GF-D8 (cell line): ENCODE data around the gene APOLD1.
"Not testable (repeated sequence)": the region's sequence is repeated elsewhere in the genome, so short reads cannot be mapped to it uniquely, and the experiment has no call there.

Source experiments
- DNase-seq: peaks from one replicate; lab custom pipeline; 2025; lab: John Stamatoyannopoulos, UW

Gene APOLD1

DNA sequence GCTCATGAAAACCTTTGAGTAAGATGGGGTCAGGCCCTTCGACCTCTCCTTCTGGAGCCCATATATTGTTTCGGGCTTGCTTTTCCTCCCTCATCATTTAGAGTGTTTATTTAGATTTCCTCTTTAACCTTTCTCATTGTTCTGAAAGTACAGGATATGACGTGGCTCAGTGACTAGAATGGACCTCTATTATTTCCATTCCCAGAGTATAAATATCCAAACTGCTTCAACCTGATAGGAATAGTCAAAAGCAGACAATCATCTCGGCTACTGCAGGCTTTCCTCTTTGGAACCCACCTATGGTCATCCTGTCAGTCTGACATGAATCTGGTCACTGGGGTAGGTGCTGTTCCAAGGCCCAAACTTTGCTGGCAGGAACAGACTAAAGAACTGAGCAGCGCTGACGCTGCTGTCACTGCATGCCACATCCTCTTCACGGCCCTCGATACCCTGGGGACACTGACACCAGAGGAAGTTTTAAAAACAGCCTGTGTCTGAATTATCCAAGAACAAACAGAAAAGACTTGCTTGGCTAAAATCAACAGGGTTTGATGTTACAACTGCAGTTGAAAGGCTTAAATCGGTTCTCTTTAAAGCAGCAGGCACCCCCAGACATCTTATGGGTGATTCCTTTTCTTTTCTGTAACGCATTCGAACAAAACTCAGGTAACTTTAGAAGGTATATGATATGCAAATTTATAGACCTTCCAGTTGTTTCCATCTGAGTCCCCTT is 22.7 kb downstream of the APOLD1 start:
- DNase-seq = peak; percentile 2

DNA sequence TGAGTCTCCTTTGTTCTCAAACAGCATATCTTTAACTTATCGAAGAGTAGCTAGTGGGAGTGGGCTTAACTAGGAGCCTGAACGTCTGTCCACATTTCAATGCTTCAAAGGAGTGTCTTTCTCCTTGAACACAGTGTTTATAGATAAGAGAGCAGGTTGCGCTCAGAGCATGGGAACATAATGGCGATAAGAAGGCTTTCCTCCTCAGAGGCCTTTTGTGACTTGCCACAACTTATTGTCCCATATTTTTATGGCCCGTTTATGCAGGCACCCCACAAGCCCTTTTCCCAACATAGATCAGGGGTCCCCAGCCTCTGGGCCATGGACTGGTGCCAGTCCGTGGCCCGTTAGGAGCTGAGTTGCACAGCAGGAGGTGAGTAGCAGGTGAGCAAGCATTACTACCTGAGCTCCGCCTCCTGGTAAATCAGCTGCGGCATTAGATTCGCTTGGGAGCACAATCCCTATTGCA is 25.1 kb downstream of the APOLD1 start:
- DNase-seq = no peak

DNA sequence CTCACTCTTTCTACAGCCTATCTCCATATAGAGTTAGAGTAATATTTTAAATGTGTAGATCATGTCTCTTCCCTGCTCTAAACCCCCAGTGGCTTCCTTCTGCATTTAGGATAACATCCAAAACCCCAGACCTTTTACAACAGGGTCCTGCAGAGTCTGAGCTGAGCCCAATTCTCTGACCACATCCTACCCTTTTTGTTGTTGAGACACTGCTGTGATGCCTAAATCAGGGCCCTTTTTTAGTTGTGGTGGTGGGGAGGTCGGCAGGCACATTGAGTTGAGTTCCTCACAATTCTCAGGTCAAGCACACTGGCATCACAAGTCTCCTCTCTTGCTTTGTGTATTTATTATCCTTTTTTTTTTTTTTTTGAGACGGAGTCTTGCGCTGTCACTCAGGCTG is 25.9 kb downstream of the APOLD1 start:
- no peak for DNase-seq

DNA sequence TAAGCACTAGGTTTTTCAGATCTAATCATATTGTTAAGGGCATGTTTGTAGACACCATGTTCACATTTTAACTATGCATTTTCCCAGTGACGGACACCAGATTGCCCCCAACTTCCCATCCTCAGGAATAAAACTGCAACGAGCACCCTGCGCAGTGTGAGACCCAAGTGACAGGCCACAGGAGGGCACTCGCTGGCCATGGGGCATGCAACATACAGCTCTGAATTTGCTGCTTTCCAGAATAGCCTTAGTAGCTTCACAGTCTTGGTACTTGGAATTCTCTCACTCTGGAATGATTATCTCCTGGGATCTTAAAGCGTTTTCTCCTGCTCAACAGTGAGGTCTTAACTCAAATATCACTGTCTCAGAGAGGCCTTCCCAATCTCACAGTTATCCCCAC is 26.7 kb downstream of the APOLD1 start:
- no peak for DNase-seq

DNA sequence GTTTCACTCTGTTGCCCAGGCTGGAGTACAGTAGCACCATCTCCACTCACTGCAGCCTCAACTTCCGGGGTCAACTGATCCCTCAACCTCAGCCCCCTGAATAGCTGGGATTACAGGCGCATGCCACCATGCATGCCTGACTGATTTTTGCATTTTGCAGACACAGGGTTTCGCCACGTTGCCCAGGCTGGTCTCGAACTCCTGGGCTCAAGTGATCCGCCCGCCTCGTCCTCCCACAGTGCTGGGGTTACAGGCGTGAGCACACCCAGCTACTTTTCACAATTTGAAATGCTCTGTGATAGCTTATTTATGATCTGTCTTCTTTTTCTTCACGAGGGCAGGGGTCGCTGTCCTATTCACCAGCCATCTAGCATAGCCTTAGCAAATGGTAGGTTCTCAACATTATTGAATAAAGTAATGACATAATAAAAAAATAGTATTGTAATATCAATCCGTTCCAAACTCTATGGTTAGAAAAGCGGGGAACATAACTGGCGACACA is 27.2 kb downstream of the APOLD1 start:
- DNase-seq = no peak

DNA sequence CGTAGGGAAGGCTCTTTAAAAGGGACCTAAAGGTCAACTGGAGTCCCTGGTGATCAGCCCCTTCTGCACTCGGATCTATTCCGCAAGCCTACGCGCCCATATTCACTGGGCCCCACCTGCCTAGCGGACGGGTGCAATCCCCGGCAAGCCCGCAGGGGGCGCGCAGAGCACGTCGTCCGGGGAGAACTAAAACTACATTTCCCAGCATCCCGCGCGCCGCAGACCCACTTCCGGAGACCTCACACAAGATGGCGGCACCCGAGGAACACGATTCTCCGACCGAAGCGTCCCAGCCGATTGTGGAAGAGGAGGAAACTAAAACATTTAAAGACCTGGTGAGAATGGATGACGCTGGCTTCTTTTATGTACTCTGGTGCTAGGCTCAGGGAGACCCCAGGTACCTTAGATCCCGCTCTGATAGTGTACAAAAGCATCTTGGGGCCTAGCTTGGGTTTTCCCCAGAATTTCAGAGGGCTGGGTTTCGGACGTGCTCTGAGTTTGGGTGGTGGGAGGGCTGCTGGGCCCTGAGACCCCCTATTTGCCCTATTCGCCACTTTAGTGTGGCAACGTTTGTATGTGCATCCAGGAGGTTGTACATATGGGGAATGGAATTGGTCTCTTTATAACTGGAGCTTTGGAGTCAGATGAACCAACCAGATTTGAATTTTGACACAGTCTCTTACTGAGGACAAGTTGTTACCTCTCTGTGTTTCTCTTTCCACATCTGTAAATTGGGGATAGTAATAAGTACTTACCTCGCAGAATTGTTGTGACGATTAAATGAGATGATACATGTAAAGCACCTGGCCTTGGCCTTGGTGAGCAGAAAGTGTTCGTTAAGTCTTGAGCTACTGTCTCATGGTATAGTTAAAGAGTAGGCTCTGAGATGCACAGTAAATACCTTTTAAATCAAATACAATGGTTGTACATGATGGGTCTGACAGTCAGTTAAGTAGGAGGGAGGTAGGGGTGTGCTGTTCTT is 28.0 kb downstream of the APOLD1 start, which contains the start of gene DDX47:
Gene DDX47, plus strand, starts transcription at position 227 of the 982 bp plus-strand sequence. Its CDS starts 22 bp downstream, at position 249.
- DNase-seq = peak; percentile 46

DNA sequence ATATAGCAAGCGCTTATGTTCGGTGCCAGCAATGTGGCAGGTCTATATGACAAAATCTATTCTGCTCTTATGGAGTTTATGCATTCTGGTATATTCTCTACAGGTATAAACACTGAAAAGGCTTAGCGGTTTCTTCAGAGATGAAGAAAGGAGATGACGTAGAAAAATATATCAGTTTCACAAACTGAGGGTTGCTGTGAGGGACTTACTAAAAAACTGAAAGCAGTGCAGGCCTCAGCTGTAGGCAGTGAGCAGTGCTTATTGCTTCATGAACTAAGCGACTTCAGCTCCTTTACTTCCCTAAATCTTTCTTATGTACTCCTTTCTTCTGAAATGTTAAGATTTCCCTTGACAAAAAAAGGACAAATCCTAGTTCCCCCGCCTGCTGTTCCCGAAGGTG is 32.2 kb downstream of the APOLD1 start:
- no peak for DNase-seq

DNA sequence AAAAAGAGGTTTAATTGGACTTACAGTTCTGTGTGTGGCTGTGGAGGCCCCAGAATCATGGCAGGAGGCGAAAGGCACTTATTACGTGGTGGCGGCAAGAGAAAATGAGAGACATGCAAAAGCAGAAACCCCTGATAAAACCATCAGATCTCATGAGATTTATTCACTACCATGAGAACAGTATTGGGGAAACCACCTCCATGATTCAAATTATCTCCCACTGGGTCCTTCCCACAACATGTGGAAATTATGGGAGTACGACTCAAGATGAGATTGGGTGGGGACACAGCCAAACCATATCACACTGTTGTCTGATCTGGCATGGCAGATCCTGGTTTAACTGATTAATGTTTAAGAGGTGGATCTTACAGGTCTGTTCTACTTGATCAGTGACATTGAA is 33.2 kb downstream of the APOLD1 start:
- DNase-seq = no peak

DNA sequence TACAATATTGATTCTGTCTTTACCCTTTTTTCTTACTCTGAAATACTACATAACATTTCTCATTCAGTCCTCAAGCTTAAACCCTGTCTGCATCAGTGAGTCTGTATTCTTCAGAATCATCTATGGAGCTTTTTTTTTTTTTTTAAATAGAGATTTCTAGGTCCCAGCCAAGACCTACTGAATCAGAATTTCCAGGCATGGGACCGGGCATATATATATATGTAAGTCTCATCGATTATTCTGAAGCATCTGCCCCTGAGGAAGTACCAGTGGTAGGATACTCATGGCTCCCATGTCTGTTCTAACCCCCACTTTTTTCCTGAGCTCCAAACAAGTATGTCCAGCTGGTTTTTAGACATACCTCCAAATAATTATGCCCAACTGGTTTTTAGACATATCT is 33.8 kb downstream of the APOLD1 start:
- DNase-seq = no peak

DNA sequence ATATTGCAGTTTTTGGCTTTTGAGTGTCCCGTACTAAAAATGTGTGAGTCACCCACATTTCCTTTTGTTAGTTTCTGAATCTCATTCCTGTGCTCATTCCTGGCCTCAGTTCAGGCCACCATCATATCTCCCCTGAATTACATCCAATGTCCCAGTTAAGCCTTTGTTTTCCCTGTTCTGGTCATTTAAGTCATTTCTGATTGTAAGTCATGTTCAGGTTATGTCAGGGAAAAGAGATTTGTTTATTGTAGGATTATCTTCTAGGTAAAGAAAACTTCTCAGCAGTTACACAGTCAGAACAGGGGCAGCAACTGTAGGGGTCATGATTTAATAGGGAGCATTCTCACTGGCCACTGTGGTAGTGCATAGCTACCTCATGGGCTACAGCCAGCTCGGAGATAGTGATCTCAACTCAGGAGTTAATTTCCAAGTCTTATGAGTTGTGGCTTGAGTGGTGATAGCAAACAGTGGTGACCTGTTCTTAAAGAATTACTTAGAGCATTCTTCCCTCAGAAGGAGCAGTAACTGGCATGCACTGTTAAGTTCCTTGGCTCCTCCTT is 34.4 kb downstream of the APOLD1 start:
- DNase-seq = no peak

DNA sequence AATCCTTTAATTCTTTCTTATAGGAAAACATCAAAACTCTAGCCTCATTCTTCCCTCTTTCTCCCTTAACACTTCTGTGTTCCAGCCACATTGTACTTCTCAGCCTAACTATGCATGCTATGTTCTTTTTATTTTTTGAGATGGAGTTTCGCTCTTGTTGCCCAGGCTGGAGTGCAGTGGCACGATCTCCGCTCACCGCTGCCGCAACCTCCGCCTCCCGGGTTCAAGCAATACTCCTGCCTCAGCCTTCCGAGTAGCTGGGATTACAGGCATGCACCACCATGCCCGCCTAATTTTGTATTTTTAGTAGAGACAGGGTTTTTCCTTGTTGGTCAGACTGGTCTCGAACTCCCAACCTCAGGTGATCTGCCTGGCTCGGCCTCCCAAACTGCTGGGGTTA is 34.9 kb downstream of the APOLD1 start:
- not testable (repeated sequence) for DNase-seq

DNA sequence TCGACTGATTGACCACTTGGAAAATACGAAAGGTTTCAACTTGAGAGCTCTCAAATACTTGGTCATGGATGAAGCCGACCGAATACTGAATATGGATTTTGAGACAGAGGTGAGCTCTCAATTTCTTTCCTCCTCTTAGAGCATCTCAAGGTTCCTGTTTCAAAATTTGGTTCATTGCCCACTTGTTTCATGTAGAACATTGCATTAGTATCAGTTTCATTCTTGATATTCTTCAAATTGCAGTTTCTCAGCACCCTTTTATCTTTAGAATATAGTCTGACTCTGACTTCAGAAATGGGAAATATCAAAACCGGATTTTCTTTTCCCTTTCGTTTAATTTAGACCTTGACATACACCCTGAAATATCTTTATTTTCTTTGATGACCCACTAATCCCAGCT is 36.5 kb downstream of the APOLD1 start:
- no peak for DNase-seq

DNA sequence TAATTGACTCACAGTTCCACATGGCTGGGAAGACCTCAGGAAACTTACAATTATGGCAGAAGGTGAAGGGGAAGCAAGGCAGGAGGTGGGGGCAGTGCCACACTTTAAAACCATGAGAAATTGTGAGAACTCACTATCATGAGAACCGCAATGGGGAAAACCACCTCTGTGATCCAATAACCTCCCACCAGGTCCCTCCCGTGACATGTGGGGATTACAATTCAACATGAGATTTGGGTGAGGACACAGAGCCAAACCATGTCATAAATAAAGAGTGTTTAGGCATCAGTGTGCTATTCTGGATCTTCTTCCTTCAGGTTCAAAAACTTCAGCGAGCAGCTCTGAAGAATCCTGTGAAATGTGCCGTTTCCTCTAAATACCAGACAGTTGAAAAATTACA is 37.4 kb downstream of the APOLD1 start:
- no peak for DNase-seq

DNA sequence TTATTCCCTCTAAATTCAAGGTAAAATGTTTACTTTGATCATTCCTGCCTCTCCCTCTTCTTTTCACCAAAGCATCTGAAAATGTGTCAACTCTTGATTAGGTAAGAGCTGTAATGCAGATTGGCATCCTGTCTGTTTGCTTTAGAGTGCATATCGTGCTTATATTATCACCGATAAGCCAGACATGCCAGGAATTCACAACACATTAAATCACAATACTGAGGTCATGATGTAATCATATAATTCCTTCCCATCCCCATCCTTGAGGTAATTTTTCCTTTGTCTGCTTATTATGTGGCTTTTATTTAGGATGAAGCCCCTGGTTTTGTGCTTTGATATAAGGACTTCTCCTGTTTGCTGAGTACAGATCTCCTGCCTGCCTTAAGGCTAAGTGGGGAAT is 37.8 kb downstream of the APOLD1 start:
- no peak for DNase-seq

DNA sequence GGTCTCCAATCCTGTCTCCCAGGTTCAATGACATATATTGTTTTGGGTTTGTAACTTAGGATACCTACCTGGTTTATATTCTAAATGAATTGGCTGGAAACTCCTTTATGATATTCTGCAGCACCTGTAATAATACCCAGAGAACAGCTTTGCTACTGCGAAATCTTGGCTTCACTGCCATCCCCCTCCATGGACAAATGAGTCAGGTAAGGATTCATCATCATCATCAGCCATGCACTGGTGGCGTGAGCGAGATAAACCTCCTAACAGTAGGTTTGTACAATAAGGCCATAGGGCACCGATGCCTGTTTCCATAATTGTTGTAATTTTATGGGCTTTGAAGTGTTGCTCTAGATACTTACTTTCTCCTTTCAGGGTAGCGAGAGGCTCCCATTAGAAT is 38.4 kb downstream of the APOLD1 start:
- DNase-seq = no peak

DNA sequence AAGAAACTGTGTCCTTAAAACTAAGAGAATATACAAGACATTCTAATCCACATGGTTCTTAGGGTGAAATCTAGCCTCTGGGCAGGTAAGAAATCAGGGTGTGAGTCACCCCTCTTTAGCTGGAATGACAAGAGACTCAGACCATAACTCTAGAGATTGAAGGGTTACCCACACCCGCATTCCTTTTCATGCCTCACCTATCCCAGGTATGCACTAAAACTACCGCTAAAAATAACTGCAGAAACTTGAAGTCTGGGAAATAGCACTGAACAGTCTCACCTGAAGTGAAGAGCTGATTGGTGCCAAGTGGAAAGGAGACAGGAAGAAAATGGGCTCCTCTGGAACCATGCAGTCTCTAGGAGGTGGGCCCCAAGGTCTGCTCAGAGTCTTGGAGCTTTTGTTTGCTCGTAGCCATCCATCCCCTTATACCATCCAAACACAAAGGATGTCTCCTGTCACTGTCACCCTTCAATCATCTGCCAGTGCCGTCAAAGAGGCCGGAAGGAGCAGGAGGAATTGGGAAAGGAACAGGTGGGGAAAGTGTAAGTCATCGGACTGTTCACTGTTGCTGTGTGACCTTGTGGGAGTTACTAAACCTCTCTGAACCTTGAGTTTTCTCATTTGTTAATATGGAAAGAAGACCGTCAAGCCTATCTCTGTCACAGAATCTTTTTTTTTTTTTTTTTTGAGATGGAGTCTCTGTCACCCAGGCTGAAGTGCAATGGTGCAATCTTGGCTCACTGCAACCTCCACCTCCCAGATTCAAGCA is 50.1 kb downstream of the APOLD1 start:
- no peak for DNase-seq

DNA sequence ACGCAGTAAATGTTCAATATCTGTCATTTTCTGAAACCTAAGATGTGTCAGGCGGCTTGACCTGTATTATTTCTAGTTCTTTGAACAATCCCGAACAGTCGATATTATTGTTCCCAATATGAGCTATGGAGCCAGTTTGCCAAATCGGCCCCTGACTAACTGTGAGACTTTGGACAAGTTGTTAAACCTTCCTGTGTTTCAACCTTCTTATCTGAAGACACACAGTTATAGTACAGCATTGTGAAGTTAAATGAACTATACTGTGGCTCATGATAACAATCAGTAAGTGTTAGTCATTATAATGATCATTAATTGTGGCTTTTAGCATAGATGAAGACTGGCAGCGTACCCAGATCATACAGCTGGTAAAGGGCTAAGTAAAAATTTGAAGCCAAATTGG is 51.1 kb downstream of the APOLD1 start:
- no peak for DNase-seq

DNA sequence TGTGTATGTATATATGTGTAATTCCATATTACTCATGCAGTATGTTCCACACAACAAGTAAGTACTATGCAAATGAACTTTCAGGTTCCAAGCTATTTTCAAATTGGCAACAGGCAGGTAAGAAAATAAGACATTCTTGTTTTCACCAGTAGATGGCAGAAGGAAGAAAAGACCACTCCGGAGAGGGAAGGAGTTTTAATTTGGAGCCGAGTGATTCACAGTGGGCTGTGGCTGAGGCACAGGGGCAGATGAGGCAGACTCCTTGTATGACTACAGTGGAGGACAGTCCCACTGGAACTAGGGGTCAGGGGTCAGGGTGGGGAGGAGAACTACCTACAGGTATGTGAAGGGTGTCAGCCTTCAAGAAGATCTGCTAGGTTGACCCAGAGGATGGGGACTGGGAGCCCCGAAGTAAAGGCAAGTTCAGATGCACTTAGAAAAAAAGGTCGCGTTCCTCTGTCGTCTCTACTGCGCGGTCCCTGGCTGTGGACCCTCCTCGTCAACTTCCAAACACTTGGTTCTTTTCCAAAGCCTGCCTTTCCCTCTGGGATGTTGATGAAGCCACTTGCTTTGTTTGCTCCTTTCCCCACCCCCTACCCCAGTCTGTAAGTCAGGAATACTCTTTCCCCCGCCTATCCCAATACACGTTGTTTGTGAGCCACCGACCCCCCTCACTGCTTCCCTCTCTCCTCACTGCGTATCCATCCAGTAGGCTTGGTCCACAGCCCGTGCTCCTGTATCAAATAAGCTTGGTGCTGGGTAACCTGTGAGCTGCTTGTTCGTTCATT is 51.8 kb downstream of the APOLD1 start:
- DNase-seq = no peak

DNA sequence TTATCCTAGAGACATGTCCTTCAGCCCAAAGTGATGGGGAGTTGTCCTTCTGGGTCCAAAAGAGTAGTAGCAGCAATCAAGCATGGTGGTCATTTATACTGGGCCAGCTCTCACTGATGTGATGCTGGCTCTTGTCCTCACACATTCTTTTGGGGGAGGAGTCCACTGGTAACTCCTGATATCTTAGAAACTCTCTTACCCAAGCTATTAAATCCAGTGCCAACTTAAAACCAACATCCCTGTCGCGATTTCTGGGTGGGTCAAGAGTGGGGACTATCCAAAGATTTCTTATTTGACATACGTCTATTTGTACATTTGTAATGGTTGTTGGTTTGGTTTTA is 52.3 kb downstream of the APOLD1 start:
- DNase-seq = no peak

DNA sequence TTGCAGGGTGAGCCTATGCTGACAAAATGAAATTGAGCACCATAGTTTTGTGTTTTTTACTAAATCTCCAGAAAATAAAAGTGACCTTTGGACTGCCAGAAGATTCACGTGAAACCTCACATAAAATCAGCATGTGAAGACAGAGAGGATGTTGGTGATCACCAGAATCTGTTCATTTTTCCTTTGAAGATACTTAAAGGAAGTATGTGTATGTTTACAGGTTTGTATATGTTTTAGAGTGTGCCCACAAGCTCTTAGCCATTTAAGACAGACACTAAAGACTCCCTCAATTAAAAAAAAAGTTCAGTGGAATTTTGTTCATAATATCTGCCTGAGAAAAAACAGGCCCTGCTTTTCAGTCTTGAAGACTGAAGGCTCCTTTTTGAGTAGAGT is 53.5 kb downstream of the APOLD1 start:
- DNase-seq = no peak

DNA sequence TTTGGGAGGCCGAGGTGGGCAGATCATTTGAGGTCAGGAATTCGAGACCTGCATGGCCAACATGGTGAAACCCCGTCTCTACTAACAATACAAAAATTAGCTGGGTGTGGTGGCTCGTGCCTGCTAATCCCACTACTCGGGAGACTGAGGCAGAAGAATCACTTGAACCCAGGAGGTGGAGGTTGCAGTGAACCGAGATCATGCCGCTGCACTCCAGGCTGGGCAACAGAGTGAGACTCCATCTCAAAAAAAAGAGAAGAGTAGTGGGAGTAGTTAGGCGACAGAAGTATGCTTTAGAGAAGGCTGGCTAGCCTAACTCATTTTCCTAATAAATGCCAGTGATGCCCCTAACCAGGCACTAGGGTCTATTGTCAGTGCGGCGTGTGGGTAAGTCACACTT is 54.0 kb downstream of the APOLD1 start:
- DNase-seq = not testable (repeated sequence)
